ENCODE measurements around the gene HAP1. TPM values are rescaled to one million over a fixed set of nuclear protein-coding genes. Genes with fewer than 3 reads are reported as not detected.

HAP1 gene
- total and polyA plus RNA-seq, 2 of the 8 experiments (the other 6 are each of a cell fraction or from before 2014, with no cell fraction given) = 2.3 to 3.6 TPM

DNA sequence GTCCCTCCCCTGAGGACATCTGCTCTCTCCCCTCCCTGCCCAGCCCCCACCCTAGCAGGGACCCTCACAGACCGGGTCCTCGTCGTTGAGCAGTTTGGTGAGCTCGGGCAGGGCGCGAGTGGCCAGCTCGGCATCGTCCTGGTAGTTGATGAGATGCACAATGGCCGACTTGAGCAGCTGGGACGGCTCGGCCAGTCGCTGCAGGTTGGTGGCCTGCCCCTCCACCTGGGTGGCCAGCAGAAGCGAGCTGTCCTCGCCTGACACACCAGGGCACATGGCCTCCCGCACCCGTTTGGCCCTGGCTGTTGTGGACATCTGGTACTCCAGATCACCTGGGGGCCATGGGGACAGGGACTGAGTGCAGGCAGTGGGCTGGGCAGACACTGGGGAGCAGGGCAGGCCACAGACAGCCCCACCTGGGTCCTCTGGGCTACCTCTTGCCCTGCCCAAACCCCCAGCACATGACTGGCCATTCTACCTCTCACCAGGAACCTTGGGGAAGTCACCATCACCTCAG lies 35.0 kb upstream of the HAP1 start:
- no peak overlapping the region for H2BK120ac ChIP-seq (replicated peaks; ENCODE audit: low read depth, low read length)
- no peak overlapping the region for H3K4me2 ChIP-seq (ENCODE audit: insufficient read depth in 1 of 2, low read depth in 2 of 2, low read length in 2 of 2)
- H4K20me1 ChIP-seq (replicated peaks in 1 of 2; ENCODE audit: control insufficient read depth in 1 of 2, insufficient read depth in 2 of 2, low read length in 2 of 2) = peaks cover 6 to 25% of the 10 kb centered on the region in 2 experiments
- peaks cover 21 to 52% (median 43%) of the 10 kb centered on the region in 4 experiments; a peak in 7 of 8 replicates for H3K36me3 ChIP-seq (ENCODE audit: control insufficient read depth in 2 of 4, insufficient read depth in 4 of 4, low read length in 3 of 4)
- H2AFZ ChIP-seq (ENCODE audit: low read length) = no peak overlapping the region
- peaks cover 10% of the 10 kb centered on the region; the same call in 1 of the 2 replicates for H3K79me1 ChIP-seq (ENCODE audit: low read depth, low read length)
- no peak overlapping the region for H3K9ac ChIP-seq (replicated peaks in 1 of 4; ENCODE audit: extremely low read depth in 1 of 4, low read depth in 3 of 4, low read length in 3 of 4)
- no peak for DNase-seq (ENCODE audit: low read depth in 1 of 2, low spot score in 2 of 2)
- 92% methylated on average over 16 of the region's 16 CpGs; no CpG with 5 or more reads in 1 of the 2 experiments for WGBS, 2 experiments (ENCODE audit: extremely low coverage in 1 of 2, insufficient coverage in 1 of 2, insufficient read length in 1 of 2, insufficient replicate concordance in 2 of 2, low coverage in 1 of 2, low lambda C conversion rate in 2 of 2, missing lambda C conversion rate in 1 of 2)
- no peak overlapping the region for H2AK5ac ChIP-seq (ENCODE audit: low read depth, low read length)
- peaks cover 0 to 13% of the 10 kb centered on the region in 2 experiments; a peak in 2 of 4 replicates for H3K79me2 ChIP-seq (ENCODE audit: control insufficient read depth in 1 of 2, insufficient read depth in 2 of 2, low read length in 2 of 2)
- H3K27ac ChIP-seq (ENCODE audit: low read depth, low read length) = no peak overlapping the region
- CTCF ChIA-PET (ENCODE audit: partially characterized antibody) = interaction anchor here (0.8 to 5.3 kb wide), 7 partner anchors 8 to 42 kb away, joined by 3 to 33 read pairs (median 3); partner anchors contain the start of genes JUP and P3H4
- H2BK12ac ChIP-seq (ENCODE audit: low read depth, low read length) = no peak overlapping the region
- no peak overlapping the region for H2BK5ac ChIP-seq (ENCODE audit: low read depth, low read length)
- H3K14ac ChIP-seq (ENCODE audit: insufficient read length) = no peak overlapping the region
- peaks cover 0 to 25% (median 20%) of the 10 kb centered on the region in 4 experiments; a peak in 6 of 7 replicates for H3K4me1 ChIP-seq (replicated peaks in 1 of 4; ENCODE audit: control insufficient read depth in 3 of 4, insufficient read depth in 4 of 4, low read length in 3 of 4)
- no peak overlapping the region for H4K5ac ChIP-seq (ENCODE audit: insufficient read length, low read depth, low read length)
- H2BK20ac ChIP-seq (ENCODE audit: low read length) = no peak overlapping the region
- H3K4me3 ChIP-seq (ENCODE audit: extremely low read depth in 1 of 4, insufficient read depth in 2 of 4, low read depth in 3 of 4, low read length in 4 of 4) = no peak overlapping the region
- H3K27me3 ChIP-seq (replicated peaks in 1 of 4; ENCODE audit: control insufficient read depth in 3 of 4, extremely low read depth in 1 of 4, insufficient read depth in 3 of 4, low read length in 3 of 4) = no peaks in the 10 kb centered on the region
- no peak overlapping the region for H4K91ac ChIP-seq (replicated peaks; ENCODE audit: insufficient read length, low read length)
- H2BK15ac ChIP-seq (ENCODE audit: low read length) = no peak overlapping the region
- POLR2A ChIA-PET (ENCODE audit: partially characterized antibody) = interaction anchor here (0.9 to 1.8 kb wide), 9 partner anchors 8 to 196 kb away, joined by 3 to 7 read pairs (median 4); partner anchors contain the start of genes ACLY and HAP1
- no peak for TF ChIP-seq TAF7 (optimal IDR thresholded peaks at IDR 0.05; ENCODE audit: borderline replicate concordance, low read depth, low read length)
- no peak overlapping the region for H3K18ac ChIP-seq (ENCODE audit: extremely low read depth, low read length)
- FAIRE-seq = no peak
- H3K23ac ChIP-seq (ENCODE audit: insufficient read length) = no peak overlapping the region
- no peaks in the 10 kb centered on the region for H3K9me3 ChIP-seq (ENCODE audit: insufficient read depth in 2 of 2, low read depth in 1 of 2, low read length in 1 of 2)
- H3K56ac ChIP-seq (replicated peaks; ENCODE audit: insufficient read length, low read depth, low read length) = no peak overlapping the region
- H4K8ac ChIP-seq (ENCODE audit: extremely low read depth, insufficient read depth, low read length) = no peak overlapping the region
- H3K23me2 ChIP-seq (ENCODE audit: low read depth, low read length) = no peaks in the 10 kb centered on the region; the same call in 1 of the 2 replicates
- H3K4ac ChIP-seq (replicated peaks; ENCODE audit: insufficient read length, low read depth, low read length) = no peak overlapping the region

Data from H1 (cell line).